Measurements from ENCODE around the gene BIRC3. TPM values are rescaled to one million over a fixed set of nuclear protein-coding genes. Genes with fewer than 3 reads are reported as not detected.
A peak's percentile ranks its signal among the peaks of the same experiment; 100 is the strongest.

The BIRC3 gene
- total and polyA plus RNA-seq, 2 of the 8 experiments (the other 6 are each of a cell fraction or from before 2014, with no cell fraction given) = 0.08 to 0.20 TPM

GRCh38 chr11:102280245-102280833 lies 36.9 kb upstream of the BIRC3 start:
- CTCF ChIA-PET (ENCODE audit: partially characterized antibody) = interaction anchor here (0.5 to 5.4 kb wide), 10 partner anchors 10 to 221 kb away, joined by 3 to 37 read pairs (median 4); no protein-coding TSS in a partner anchor

More at GRCh38 chr11:102280245-102280833, 36.9 kb upstream of the BIRC3 start:
- Histone ChIP-seq H3K79me2 (ENCODE audit: control insufficient read depth in 1 of 2, insufficient read depth in 2 of 2, low read length in 2 of 2) (no peaks in the 10 kb centered on the region), H3K9me3 (ENCODE audit: insufficient read depth in 2 of 2, low read depth in 1 of 2, low read length in 1 of 2) (no peaks in the 10 kb centered on the region), H3K4me2 (ENCODE audit: insufficient read depth in 1 of 2, low read depth in 2 of 2, low read length in 2 of 2) (peak overlapping the region; percentile 51 to 65), H3K4me3 (ENCODE audit: extremely low read depth in 1 of 4, insufficient read depth in 2 of 4, low read depth in 3 of 4, low read length in 4 of 4) (peak overlapping the region in 3 of 4 experiments; percentile 7 to 35 (median 14); a peak in 3 of 8 replicates), H2AFZ (ENCODE audit: low read length) (no peak overlapping the region), H3K23ac (ENCODE audit: insufficient read length) (no peak overlapping the region), H4K8ac (ENCODE audit: extremely low read depth, insufficient read depth, low read length) (no peak overlapping the region), H3K27me3 (replicated peaks in 1 of 4; ENCODE audit: control insufficient read depth in 3 of 4, extremely low read depth in 1 of 4, insufficient read depth in 3 of 4, low read length in 3 of 4) (no peaks in the 10 kb centered on the region), H2BK20ac (ENCODE audit: low read length) (0 out of 2 replicates have a peak overlapping the region, but pooled peaks have one; percentile 29), H3K23me2 (ENCODE audit: low read depth, low read length) (no peaks in the 10 kb centered on the region), H2BK15ac (ENCODE audit: low read length) (0 out of 2 replicates have a peak overlapping the region, but pooled peaks have one; percentile 9), H3K36me3 (ENCODE audit: control insufficient read depth in 2 of 4, insufficient read depth in 4 of 4, low read length in 3 of 4) (no peaks in the 10 kb centered on the region), H2BK120ac (replicated peaks; ENCODE audit: low read depth, low read length) (peak overlapping the region; percentile 44), H4K20me1 (replicated peaks in 1 of 2; ENCODE audit: control insufficient read depth in 1 of 2, insufficient read depth in 2 of 2, low read length in 2 of 2) (no peaks in the 10 kb centered on the region), H3K27ac (ENCODE audit: low read depth, low read length) (no peak overlapping the region), H2BK5ac (ENCODE audit: low read depth, low read length) (no peak overlapping the region), H3K4ac (replicated peaks; ENCODE audit: insufficient read length, low read depth, low read length) (no peak overlapping the region), H2AK5ac (ENCODE audit: low read depth, low read length) (no peak overlapping the region), H2BK12ac (ENCODE audit: low read depth, low read length) (peak overlapping the region; percentile 71; the same call in 1 of the 2 replicates), H4K91ac (replicated peaks; ENCODE audit: insufficient read length, low read length) (no peak overlapping the region), H4K5ac (ENCODE audit: insufficient read length, low read depth, low read length) (peak overlapping the region; percentile 46), H3K56ac (replicated peaks; ENCODE audit: insufficient read length, low read depth, low read length) (no peak overlapping the region), H3K4me1 (replicated peaks in 1 of 4; ENCODE audit: control insufficient read depth in 3 of 4, insufficient read depth in 4 of 4, low read length in 3 of 4) (peaks cover 0 to 6% (median 2%) of the 10 kb centered on the region in 4 experiments; a peak in 2 of 7 replicates), H3K9ac (replicated peaks in 1 of 4; ENCODE audit: extremely low read depth in 1 of 4, low read depth in 3 of 4, low read length in 3 of 4) (no peak overlapping the region), H3K79me1 (ENCODE audit: low read depth, low read length) (no peaks in the 10 kb centered on the region), H3K14ac (ENCODE audit: insufficient read length) (no peak overlapping the region), H3K18ac (ENCODE audit: extremely low read depth, low read length) (peak overlapping the region; percentile 49)
- POLR2A ChIA-PET (ENCODE audit: partially characterized antibody) = interaction anchor here (1.0 to 1.9 kb wide), 3 partner anchors 11 to 171 kb away, joined by 3 to 9 read pairs (median 3); no protein-coding TSS in a partner anchor
- TF ChIP-seq POLR2AphosphoS5 (IDR thresholded peaks at IDR 0.05; ENCODE audit: low read depth, low read length) = no peak
- TF ChIP-seq TCF12 (IDR thresholded peaks at IDR 0.05; ENCODE audit: low read depth, low read length) = peak; percentile 61; the same call in 1 of the 2 replicates
- DNase-seq (ENCODE audit: low read depth in 1 of 2, low spot score in 2 of 2) = no peak
- WGBS, 2 experiments (ENCODE audit: extremely low coverage in 1 of 2, insufficient coverage in 1 of 2, insufficient read length in 1 of 2, insufficient replicate concordance in 2 of 2, low coverage in 1 of 2, low lambda C conversion rate in 2 of 2, missing lambda C conversion rate in 1 of 2) = 5% methylated on average over 4 of the region's 4 CpGs; no CpG with 5 or more reads in 1 of the 2 experiments
- no peak for FAIRE-seq
